ENCODE data around the gene SF3A1.
"Not testable (repeated sequence)": the region's sequence is repeated elsewhere in the genome, so short reads cannot be mapped to it uniquely, and the experiment has no call there.

SF3A1 gene

DNA sequence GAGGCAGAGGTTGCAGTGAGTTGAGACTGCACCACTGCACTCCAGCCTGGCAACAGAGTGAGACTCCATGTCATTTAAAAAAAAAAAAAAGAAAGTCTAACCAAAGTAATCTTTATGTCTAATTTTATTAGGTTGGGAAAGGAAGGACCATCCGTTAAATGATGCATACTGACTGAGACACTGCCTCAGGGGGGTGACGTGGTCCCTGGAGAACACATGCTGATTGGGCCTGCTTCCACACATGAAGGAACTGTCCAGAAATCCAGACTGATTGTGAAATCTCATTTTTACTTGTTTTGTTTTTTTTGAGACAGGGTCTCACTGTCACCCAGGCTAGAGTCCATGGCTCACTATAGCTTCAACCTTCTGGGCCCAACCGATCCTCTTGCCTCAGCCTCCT, 5.5 kb downstream of the SF3A1 start:
- no peak for DNase-seq (ENCODE audit: low spot score)

DNA sequence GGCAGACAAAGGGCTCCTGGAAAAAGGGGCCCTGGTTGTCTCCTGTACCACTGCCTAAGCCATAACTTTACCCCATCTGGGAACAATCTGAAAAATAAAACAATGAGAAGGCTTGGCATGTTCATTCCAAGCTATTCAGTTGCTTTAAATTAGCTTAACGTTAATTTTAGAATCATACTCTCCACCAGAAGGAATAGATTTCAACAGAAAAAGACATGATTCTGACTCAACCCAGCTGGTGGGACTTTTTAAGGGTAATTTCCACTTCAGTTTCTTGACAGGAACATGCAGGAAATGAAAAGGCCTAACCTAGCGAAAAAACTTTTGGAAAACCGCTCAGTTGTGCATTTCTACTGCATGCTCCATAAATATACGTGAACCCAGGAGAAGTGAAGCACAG, 7.9 kb downstream of the SF3A1 start:
- DNase-seq (ENCODE audit: low spot score) = no peak

DNA sequence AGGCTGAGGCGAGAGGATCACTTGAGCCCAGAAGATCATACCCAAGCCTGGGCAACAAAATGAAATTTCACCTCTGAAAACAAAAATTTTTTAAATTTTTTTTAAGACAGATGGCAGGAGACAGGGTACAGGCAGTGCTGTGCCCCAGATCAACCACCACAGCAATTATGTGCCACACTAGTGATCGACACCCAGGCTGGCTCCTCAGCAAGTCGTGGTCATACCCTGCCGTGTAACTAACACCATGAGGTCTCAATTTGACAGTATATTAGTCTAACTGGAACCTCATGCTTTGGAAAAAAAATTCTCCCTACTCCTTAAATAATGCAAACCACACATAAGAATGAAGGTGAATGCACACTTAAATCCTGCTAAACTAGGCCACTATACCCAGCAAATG, 8.3 kb downstream of the SF3A1 start:
- no peak for DNase-seq (ENCODE audit: low spot score)

DNA sequence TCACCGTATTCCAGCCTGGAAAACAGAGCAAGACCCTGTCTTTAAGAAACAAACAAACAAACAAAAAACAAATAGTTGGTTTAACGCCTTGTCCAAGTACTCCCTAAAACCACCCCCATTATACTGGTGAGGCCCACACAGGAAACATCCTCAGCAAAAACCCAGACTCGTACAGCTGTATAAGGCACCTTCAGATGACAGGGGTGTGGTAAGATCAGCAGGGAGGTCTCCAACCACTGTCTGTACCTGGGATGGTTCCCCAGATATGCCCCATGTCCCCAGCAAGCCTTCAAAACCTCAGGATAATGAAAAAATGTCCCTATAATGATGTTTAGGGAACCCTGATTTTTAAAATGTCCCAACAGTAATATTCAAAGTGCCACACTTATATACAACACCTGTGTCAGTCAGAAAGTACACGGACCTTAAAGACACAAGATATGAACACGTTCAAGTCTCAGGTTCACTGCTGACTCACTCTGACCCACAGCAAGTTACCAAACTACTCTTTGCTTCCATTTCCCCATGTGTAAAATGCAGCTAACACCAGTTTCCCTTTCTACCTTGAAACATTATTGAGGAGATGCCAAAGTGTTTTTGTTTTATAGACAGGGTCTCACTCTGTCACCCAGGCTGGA, 9.3 kb downstream of the SF3A1 start:
- no peak for DNase-seq (ENCODE audit: low spot score)

DNA sequence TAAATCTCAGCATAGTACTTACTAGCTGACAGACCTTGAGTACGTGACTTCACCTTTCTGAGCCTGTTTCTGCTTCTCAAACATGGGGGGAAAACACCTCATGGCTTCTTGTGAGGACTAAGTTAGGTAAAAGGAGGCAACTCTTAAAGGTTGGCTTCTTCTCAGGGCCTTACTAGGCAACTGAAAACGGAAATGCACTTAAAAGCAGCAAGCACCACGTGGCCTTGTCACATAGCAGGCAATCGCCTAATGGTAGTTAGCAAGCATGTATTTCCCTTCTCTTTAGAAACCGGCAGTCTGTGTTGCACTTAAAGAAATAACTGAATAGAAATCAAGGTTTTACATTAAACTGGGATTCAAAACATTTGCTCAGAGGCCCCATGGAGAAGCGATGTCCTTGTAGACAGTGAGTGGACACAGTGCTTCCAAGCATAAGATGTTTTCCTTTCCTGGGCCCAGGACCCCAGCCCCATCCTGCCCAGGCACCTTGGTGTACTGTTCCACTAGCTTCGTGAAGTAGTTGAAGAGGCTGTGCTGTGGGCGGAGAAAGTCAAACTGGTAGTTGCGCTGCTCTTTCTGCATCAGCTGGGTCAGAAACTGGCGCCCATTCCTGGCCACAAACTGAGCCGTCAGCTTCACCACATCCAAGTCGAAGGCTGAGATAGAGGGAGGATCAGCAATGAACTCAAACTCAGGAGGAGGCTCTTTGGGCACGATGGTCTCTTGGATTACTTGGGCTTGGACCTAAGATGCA, 12.1 kb downstream of the SF3A1 start:
- DNase-seq (ENCODE audit: low spot score) = no peak

DNA sequence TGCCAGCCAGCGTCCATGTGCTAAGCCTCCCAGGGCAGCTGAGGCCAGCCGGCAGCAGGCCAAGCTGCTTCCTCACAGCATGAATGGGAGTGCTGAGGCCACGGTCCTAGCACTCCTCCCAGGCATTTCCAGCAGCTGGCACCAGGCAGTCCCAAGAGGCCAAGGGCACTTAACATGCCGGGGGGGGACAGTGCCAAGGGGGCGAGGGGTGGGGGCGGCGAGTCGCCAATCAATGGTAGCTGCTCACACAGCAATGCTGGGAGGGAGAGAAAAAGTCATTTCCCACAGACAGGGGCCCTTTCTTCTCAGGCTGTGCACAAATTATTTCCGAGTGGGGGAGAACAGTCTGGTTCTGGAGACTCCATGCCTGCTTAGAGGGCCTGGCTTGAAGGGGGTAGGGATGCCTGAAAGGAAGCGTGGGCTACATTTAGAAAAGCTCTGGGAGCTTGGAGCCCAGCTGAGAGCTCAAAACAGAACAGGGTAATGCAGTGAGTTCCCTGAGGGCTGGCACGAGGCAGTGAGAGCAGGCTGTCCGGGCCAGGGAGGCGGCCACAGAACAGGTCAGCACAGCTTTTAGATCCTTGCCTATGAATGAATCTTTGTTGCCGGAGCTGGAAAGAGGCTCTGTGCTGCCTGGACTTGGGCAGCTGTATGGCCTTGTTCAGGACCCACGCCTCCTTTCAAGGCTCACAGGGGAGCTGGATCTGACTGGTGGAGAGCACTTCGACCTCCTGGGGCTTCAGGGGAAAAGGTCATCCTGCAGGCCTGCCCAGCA, 15.6 kb downstream of the SF3A1 start:
- DNase-seq (ENCODE audit: low spot score) = peak; percentile 53

DNA sequence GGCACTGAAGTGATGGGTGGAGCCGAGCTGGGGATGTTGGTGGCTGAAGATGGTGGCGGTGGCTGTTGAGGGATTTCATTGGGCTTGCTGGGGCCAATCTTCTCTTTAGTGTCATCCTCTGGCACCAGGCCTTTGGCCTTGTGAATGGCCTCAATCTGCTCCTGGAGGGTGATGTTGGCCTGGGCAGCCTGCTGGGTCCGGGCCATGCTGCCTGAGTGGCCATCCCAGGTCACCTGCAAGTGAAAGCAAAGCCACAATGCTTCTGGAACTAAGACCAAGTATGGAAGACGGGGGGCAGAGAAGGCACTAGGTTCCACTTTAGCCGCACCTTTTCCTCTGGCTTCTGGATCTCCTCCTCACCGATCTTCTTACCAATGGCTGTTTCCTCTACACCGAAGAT, 17.9 kb downstream of the SF3A1 start:
- DNase-seq (ENCODE audit: low spot score) = no peak

DNA sequence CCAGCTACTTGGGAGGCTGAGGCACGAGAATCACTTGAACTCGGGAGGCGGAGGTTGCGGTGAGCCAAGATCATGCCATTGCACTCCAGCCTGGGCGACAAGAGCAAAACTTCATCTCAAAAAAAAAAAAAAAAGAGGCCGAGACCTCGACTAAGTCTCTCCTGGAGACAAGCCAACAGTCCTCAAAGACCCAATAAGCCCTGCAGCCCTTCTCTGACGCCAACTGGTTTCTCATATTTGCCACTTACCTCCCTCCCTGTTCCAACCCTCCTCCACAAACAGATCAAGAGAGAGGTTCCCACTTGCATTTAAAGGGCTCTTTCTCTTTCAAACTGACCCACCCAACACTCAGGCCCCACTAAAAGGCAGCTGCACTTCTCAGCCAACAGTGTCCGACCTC, 18.4 kb downstream of the SF3A1 start:
- not testable (repeated sequence) for DNase-seq (ENCODE audit: low spot score)

DNA sequence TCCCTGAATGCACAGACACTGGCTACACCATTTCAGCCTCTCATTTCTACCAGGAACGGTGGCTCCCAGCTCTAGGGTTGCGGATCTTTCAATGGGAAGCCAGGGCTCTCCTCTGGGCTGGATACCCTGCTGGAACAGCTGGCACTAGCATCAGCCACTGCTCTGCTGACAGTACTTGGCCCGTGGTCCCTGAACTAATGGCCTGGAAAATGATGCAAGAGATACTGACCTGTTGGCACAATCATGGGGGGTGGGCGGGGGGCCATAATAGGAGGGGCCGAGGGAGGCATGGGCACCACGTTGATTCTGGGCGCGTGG, 19.3 kb downstream of the SF3A1 start:
- no peak for DNase-seq (ENCODE audit: low spot score)

DNA sequence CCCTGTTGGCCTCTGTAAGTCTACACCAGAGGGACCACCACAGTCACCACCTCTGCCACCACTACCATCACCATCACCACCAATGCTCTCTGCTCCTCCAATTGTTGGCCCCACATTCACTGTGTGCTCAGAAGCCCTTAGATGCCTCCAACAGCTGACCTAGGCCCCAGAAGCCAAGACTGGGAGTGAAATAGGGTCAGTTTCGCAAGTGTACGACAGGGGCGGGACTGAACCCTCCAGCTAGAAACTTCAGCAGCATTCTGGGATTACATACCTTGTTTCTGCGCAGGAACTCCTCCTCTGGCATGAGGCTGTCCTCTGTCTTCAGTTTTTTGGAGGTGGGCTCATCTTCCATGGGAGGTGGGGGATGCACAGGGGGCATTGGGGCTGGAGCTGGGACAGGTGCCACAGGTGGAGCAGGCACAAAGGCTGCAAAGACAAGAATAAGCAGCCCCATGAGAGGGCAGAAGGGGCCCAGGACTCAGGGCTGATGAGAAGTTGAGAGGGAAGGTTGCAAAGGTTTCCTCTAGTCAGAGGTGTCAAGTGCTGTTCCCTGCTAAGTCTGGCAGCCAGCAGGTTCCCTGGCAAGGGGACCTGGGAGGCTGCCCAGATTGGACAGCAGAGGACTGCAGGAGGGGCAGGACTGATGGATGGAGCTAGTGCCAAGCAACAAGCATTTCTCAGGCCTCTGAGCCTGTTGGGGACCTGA, 19.8 kb downstream of the SF3A1 start:
- peak; percentile 90 for DNase-seq (ENCODE audit: low spot score)

DNA sequence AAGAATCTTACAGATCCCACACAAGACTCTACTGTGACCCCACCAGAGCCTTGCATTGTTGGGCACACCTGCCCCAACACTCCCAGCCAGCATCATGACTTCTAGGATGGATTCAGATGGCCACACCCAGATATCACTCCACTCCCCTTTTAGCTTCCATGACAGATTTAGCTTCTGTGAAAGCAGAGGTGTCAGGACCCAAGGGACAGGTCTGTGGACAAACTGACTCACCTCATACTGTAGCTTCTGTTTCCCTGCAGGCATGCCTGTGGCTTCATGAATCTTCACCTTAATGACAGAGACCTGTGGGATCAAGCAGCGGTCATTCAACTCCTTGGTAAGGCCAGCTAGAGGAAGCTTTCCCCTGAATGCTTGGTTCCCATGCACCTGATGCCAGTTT, 21.5 kb downstream of the SF3A1 start:
- no peak for DNase-seq (ENCODE audit: low spot score)

DNA sequence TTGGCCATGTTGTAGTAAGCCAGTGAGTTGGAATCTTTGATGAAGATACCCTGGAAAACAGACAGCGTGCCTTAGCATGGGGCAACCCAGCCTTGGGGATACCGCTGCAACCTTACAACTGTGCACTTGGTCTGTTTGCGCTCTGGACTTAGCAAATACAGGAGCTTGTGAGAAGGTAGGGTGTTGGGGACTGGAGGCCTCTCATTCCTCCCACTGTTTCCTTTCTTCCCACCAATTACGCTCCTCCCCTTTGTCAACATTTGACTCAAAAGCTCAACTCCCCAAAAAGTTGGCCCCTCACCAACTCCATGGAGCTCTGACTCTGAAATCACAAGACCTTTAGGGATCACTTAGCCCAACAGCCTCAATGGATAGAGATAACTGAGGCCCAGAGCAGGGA, 22.0 kb downstream of the SF3A1 start:
- DNase-seq (ENCODE audit: low spot score) = no peak

DNA sequence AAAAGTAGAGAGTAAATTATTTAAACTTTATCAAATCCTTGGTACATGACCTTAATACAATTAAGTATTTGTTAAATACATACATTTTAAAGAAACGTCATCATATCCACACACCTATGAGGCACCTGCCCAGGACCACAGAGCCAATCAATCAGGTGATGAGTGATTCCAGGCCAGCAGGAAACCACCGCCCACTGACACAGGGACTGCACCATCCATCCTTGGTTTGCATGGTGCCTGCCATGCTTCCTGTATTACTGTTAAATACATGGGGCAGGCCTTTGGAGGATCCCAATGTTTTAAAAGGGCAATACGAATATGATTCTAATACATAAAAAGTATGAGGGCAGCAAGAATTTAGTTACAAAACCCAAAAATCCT, 23.0 kb downstream of the SF3A1 start:
- no peak for DNase-seq (ENCODE audit: low spot score)

DNA sequence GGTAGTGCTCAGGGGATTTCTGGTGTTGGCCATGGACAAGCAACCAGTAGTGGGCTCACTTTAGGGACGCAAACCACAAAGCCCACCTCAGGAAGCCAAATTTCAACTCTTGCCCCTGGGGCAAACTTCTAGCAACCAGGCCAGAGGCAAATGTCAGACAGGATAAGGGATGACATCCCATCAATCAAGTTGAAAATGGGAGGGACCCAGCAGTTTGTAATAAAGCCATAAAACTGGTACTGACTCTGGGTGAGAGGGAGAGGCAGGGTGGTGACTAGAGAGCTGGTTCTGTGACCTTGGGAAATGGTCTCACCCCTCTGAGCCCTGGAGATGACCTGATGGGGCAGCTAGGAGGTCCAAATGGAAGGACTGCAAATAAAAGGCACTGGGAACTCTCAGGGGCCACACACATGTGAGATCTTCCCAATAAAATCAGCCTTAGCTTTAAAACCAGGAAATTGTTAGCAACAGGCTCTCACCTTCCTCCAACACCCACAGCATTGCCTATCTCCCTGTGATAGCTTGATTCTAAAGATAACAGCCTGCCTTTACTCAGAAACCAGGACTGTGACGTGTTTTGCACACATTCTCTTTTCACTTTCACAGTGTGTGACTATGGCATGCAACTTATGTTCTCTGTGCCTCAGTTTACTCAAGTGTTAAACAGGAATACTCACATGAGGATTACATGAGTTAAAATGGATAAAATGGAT, 23.5 kb downstream of the SF3A1 start:
- DNase-seq (ENCODE audit: low spot score) = no peak

DNA sequence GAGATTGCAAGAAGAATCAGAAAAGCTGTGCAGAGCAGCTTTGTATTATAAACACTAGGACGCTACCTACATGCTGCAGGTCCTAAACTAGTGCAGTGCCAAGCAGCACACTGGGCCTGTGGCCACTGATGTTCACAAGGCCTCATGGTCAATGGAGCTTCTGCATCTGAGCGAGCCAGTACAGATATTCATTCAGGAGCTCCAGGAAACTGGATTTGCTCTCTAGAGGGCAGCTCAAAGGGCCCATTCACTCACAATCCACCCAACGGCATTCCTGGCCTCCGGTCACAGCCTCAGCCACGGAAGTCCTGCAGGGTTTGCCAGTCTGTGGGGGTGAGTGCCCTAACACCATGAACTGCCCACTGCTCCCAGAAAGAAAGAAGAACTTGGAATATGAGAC, 24.1 kb downstream of the SF3A1 start:
- DNase-seq (ENCODE audit: low spot score) = no peak

DNA sequence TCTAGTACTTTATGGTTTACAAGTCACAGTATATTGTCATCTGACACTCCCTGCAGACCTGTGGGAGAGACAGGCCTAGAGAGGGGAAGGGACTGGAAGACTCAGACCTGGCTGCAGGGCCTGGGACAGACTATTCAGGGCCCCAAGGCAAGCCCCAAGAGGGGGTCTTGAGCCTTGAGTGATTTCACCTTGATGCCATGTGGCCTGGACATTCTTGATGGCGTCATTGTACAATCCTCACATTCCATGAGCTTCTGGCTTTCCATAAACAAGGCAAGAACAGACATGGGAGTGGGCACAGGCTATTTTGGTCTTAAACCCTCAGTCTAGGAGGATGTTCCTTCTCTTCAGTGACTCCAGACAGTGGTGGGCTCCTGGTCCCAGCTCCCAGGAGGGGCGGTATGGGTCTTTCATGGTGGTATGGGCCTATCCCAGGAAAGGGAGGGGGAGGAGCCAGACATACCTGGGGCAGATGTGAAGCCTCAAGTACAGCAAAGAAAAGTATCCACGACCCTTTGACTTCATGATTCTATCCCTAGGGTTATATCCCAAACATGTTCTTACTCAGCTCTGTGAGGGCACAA, 28.1 kb downstream of the SF3A1 start:
- DNase-seq (ENCODE audit: low spot score) = no peak

DNA sequence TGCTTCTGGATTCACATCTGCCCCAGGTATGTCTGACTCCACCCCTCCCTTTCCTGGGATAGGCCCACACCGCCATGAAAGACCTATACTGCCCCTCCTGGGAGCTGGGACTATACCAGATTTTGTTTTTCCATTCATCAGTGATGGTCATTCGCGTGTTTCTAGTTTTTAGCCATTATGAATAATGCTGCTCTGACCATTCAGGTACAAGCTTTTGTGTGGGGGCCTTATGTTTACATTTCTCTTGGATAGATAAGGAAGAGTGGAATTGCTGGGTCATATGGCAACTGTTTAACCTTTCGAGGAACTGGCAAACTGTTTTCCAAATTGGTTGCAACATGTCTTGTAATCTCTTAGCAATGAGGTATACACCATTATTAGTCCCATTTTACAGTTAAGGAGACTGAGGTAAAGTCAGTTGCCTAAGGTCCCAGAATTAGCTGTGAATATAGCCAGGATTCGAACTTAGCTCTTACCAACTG, 28.8 kb downstream of the SF3A1 start:
- DNase-seq (ENCODE audit: low spot score) = no peak

DNA sequence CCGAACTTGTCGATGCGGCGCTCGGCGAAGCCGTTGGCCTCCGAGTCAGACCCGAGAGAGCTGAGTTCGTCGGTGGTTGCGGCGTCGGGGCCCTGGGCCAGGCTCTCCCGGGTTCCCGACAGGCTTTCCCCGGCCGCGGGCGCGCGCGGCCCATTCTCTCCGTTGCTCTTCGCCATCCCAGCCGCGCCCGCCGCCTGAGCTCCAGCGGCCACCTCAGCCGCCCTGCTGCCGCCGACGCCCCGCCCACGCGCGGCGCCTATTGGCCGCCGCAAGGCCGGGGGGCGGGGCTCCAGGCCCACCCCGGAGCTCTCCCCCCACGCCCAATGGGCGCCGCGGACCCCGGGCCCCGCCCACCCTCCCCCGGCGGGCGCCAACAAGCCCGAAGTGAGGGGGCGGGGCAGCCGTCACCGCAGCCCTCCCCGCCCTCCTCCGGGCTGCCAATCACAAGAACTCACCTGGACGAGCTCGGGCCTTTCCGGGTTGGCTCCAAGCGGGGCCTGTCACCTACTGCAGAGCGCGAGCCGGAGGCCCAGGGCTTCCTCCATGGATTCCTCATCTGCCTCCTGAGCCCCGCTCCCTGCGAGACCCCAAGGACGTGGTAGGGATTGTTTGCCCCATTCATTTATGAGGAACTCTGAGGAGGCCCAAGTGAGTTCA, 29.9 kb downstream of the SF3A1 start, which contains the start of gene TBC1D10A:
Gene TBC1D10A (minus strand): TSS at position 236 of the 657 bp plus-strand sequence. CDS start 60 bp downstream, at position 176.
- DNase-seq (ENCODE audit: low spot score) = peak; percentile 95

DNA sequence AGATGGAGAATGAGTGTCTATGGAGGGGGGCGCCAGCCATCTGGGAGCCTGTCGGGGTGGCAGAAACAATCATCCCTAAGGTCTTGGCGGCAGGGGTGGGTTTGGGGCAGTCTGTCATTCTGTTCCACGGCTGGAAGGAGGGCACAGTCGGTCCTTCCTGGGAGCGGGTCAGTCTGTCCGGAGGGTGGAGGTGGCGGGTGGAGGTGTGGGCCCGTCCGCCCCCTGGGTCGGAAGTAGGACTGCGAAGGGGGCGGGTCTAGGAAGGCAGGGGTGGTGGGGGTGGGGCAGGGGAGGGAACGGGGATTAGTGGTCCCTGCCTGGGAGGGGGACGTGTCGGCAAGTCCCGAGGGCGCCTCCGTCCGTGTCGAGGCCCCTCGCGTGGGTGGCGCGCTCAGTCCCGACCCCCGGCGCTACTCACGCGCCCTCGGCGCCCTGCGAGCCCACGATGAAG, 30.4 kb downstream of the SF3A1 start:
- DNase-seq (ENCODE audit: low spot score) = no peak

DNA sequence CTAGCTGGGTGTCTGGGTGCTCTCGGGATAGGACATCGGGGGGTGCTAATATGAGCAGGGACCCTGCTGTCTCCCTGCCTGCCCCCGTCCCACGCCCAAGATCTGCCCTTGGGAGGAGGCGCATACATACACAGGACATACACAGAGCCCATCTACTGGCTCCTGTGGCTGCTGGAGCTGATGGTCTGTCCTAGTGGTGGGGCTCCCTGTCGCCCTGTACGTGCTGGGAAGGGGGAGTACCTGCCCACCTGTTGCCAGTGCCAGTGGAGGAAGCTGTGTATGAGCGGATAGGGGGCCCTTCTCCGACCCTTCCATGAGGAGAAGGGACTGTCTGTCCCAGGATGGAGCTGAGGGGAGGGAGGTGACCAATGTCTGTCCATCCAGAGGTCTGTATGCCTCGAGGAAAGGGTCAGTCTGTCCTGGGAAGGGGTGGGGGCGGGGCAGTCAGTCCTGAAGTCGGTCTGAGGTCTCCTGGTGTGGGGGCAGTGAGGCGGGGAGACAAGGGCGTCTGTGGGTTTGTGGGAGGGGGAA, 30.9 kb downstream of the SF3A1 start:
- DNase-seq (ENCODE audit: low spot score) = no peak
